Osteoblast (primary cell): ENCODE results near the gene EXOC7. TPM values are rescaled to one million over a fixed set of nuclear protein-coding genes. Genes with fewer than 3 reads are reported as not detected.
"Not testable (repeated sequence)": the region's sequence is repeated elsewhere in the genome, so short reads cannot be mapped to it uniquely, and the experiment has no call there.

Experiments used
- DNase-seq: peaks from one replicate; pipeline ENCODE4 v3.0.0; 2011; ENCODE audit warnings: low spot score, mixed read lengths; ENCODE audit not compliant: insufficient read length; ENCODE audit errors: missing footprints
- H2AFZ ChIP-seq: 2 replicates; pipeline ENCODE4 v1.6.0; 2011; ENCODE audit warnings: mild to moderate bottlenecking, low read length
- H3K27ac ChIP-seq: 2 replicates; pipeline ENCODE4 v1.5.1; 2011; ENCODE audit warnings: mild to moderate bottlenecking, low read depth, low read length, moderate library complexity
- H3K27me3 ChIP-seq: 2 replicates; pipeline ENCODE4 v1.6.0; 2012; ENCODE audit warnings: mild to moderate bottlenecking, control low read depth, inconsistent platforms, low read length, moderate library complexity; ENCODE audit not compliant: insufficient read depth
- H3K36me3 ChIP-seq: 2 replicates; pipeline ENCODE4 v1.5.1; 2011; ENCODE audit warnings: mild to moderate bottlenecking, low read length, control low read depth, moderate library complexity; ENCODE audit not compliant: insufficient read depth
- H3K4me1 ChIP-seq: 2 replicates; pipeline ENCODE4 v1.5.1; 2011; ENCODE audit warnings: mild to moderate bottlenecking, low read length, control low read depth, moderate library complexity; ENCODE audit not compliant: insufficient read depth
- H3K4me2 ChIP-seq: 2 replicates; pipeline ENCODE4 v1.6.0; 2011; ENCODE audit warnings: mild to moderate bottlenecking, low read length; ENCODE audit not compliant: insufficient read depth
- H3K4me3 ChIP-seq: fragments of 200-600 bp; sonication (generic); 3 replicates; pipeline ENCODE4 v1.5.1; 2012; ENCODE audit warnings: mild to moderate bottlenecking, low read length, inconsistent platforms; ENCODE audit not compliant: insufficient read depth
- H3K79me2 ChIP-seq: 2 replicates; pipeline ENCODE4 v1.6.0; 2012; ENCODE audit warnings: mild to moderate bottlenecking, low read length, control low read depth, inconsistent platforms; ENCODE audit not compliant: insufficient read depth
- H3K9me3 ChIP-seq: 2 replicates; pipeline ENCODE4 v1.5.1; 2011; ENCODE audit warnings: low read depth, low read length, control low read depth
- H4K20me1 ChIP-seq: 2 replicates; pipeline ENCODE4 v1.6.0; 2012; ENCODE audit warnings: mild to moderate bottlenecking, low read length, control low read depth; ENCODE audit not compliant: insufficient read depth
- total RNA-seq: library from RNA; depleted of rRNA; stranded (reverse); fragments of >200 nt; gene quantifications from 2 replicates; pipeline ENCODE4 v1.2.3, GENCODE V29; 2012
- TF ChIP-seq, protein P1 (sequence below): IDR thresholded peaks from 2 replicates; pipeline ENCODE4 v1.5.1; 2011; ENCODE audit warnings: mild to moderate bottlenecking, low read depth, low read length, moderate library complexity; ENCODE audit errors: extremely low read depth

The EXOC7 gene
- total RNA-seq, 1 donor: 102 TPM

DNA sequence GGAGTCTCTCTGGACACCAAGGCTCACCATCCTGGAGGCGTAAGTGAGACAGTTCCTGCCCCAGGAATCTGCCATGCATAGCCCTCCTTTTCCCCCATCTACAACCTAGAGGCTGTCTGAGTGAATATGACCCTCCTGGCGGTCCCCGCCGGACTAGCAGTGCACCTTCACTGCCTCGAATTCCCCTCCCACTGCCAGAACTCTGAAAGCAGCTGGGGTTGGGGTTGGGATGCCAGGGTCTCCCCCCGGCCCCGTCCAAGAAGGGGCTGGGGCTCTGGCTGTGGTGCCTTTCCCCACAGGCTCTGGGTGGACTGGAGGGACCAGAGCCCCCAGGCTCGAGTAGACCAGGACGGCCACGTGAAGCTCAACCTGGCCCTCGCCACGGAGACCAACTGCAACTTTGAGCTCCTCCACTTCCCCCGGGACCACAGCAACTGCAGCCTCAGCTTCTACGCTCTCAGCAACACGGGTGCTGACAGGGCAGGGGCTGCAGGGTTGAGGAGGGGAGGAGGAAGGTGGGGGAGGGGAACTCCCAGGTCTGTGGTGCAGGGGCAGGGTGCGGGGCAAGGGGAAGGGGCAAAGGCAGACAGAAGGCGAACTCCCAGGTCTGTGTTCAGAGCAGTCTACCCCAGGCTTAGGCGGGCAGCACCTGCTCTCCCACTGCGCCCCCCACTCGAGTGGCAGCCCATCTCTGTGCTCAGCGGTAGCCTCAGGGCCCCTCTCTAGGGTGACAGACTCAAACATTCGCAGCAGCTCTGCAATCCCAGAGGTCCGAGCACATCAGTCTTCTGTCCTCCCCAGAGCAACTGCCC, 23.4 kb downstream of the EXOC7 start:
- no peaks in the 10 kb centered on the region for H3K79me2 ChIP-seq
- H2AFZ ChIP-seq: no peak overlapping the region
- H3K27ac ChIP-seq: no peak overlapping the region
- peaks cover 7% of the 10 kb centered on the region for H4K20me1 ChIP-seq
- peaks cover 13% of the 10 kb centered on the region for H3K36me3 ChIP-seq
- H3K4me2 ChIP-seq: no peak overlapping the region
- H3K27me3 ChIP-seq: peaks cover 48% of the 10 kb centered on the region
- H3K4me3 ChIP-seq: no peak overlapping the region
- peak; percentile 90 for DNase-seq
- TF ChIP-seq, protein P1, sequence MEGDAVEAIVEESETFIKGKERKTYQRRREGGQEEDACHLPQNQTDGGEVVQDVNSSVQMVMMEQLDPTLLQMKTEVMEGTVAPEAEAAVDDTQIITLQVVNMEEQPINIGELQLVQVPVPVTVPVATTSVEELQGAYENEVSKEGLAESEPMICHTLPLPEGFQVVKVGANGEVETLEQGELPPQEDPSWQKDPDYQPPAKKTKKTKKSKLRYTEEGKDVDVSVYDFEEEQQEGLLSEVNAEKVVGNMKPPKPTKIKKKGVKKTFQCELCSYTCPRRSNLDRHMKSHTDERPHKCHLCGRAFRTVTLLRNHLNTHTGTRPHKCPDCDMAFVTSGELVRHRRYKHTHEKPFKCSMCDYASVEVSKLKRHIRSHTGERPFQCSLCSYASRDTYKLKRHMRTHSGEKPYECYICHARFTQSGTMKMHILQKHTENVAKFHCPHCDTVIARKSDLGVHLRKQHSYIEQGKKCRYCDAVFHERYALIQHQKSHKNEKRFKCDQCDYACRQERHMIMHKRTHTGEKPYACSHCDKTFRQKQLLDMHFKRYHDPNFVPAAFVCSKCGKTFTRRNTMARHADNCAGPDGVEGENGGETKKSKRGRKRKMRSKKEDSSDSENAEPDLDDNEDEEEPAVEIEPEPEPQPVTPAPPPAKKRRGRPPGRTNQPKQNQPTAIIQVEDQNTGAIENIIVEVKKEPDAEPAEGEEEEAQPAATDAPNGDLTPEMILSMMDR: peak; percentile 9
- no peaks in the 10 kb centered on the region for H3K4me1 ChIP-seq
- H3K9me3 ChIP-seq: no peaks in the 10 kb centered on the region

DNA sequence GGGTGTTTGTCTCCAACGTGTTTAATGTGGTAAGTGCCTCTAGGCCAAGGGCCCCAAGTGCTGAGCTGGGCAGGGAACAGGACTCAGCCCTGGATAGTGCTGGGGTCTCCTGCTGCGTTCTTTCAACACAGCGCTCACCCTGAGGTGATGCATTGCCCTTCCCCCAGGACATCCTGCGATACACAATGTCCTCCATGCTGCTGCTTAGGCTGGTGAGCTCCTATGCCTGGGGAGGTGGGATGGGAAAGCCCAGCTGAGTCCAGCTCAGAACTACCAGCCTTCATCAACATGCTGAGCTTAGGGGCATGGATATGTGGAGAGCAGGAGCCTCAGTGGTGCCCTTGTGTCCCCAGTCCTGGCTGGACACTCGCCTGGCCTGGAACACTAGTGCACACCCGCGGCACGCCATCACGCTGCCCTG, 24.0 kb downstream of the EXOC7 start:
- TF ChIP-seq, protein P1: no peak
- Histone ChIP-seq H3K79me2 (no peaks in the 10 kb centered on the region), H3K9me3 (no peaks in the 10 kb centered on the region), H4K20me1 (peaks cover 7% of the 10 kb centered on the region), H3K4me2 (no peak overlapping the region), H3K4me1 (no peaks in the 10 kb centered on the region), H3K27me3 (peaks cover 54% of the 10 kb centered on the region), H2AFZ (no peak overlapping the region), H3K36me3 (peaks cover 8% of the 10 kb centered on the region), H3K4me3 (no peak overlapping the region), H3K27ac (no peak overlapping the region)
- DNase-seq: peak; percentile 88

DNA sequence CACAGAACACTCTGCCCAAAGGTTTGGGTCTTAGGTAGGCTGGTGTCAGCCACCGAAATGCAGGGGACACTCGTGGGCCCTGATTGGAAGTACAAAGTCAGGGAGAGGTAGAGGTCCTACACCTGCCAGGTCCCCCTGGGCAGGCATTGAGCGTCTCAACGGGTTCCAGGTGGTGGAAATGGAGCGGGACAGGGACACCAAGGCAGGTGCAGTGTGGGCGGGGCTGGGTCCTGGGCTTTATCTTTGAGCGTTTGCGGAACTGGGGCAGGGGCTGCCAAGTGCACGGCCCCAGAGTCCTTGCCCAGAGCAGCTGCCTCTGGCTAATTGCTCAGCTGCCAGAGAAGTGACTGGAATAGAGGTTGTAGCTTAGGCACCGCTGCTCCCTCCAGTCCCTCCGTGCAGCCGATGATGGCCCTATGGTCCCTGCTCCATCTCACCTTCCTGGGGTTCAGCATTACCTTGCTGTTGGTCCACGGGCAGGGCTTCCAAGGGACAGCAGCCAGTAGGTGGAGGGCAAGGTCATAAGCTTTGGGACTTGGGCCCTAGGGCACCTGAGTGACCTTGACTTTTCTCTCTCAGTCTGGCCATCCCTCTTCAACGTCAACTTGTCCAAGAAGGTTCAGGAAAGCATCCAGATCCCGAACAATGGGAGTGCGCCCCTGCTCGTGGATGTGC, 24.6 kb downstream of the EXOC7 start, which contains the start of gene ZACN:
Gene ZACN, plus strand, starts transcription at position 323 of the 675 bp plus-strand sequence. Its CDS starts 83 bp downstream, at position 406.
- H3K79me2 ChIP-seq: no peaks in the 10 kb centered on the region
- peaks cover 60% of the 10 kb centered on the region for H3K27me3 ChIP-seq
- peaks cover 3% of the 10 kb centered on the region for H3K36me3 ChIP-seq
- H3K4me3 ChIP-seq: no peak within 1 kb of the TSS
- H3K4me2 ChIP-seq: no peak within 1 kb of the TSS
- H4K20me1 ChIP-seq: peaks cover 7% of the 10 kb centered on the region
- H3K9me3 ChIP-seq: no peaks in the 10 kb centered on the region
- H3K27ac ChIP-seq: no peak within 1 kb of the TSS
- peak; percentile 38 for DNase-seq
- H2AFZ ChIP-seq: no peak within 1 kb of the TSS
- H3K4me1 ChIP-seq: no peaks in the 10 kb centered on the region
- TF ChIP-seq, protein P1: no peak

DNA sequence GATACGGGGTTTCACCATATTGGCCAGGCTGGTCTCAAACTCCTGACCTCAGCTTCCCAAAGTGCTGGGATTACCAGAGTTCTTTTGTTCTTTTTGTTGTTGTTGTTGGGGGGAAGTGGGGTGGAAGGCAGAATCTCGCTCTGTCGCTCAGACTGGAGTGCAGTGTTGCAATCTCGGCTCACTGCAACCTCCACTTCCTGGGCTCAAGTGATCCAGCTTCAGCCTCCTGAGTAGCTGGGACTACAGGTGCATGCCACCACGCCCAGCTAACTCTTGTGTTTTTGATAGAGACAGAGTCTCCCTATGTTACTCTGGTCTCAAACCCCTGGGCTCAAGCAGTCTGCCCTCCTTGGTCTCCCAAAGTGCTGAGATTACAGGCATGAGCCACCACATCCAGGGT, 25.2 kb downstream of the EXOC7 start:
- H3K27me3 ChIP-seq: peaks cover 66% of the 10 kb centered on the region
- H3K4me3 ChIP-seq, DNase-seq, H3K79me2 ChIP-seq, H4K20me1 ChIP-seq, H2AFZ ChIP-seq, H3K36me3 ChIP-seq, H3K4me2 ChIP-seq, H3K27ac ChIP-seq, H3K9me3 ChIP-seq, H3K4me1 ChIP-seq: not testable (repeated sequence)
